HuH-7 (cell line): Measurements from ENCODE around the gene FAM186B.

ENCODE experiments used
- DNase-seq: peaks from one replicate; pipeline ENCODE4 v3.0.0; 2011; ENCODE audit warnings: low spot score

FAM186B gene

GRCh38 chr12:49537752-49538509 is 67.5 kb downstream of the FAM186B start:
- peak; percentile 78 for DNase-seq
